HG03139 (cell line): ENCODE measurements around the gene WNT5A.

Experiments
- ATAC-seq: cut with Tn5 transposase; IDR thresholded peaks from one replicate; pipeline ENCODE4 v1.9.1; 2021; ENCODE audit not compliant: unreplicated experiment

Gene WNT5A

DNA sequence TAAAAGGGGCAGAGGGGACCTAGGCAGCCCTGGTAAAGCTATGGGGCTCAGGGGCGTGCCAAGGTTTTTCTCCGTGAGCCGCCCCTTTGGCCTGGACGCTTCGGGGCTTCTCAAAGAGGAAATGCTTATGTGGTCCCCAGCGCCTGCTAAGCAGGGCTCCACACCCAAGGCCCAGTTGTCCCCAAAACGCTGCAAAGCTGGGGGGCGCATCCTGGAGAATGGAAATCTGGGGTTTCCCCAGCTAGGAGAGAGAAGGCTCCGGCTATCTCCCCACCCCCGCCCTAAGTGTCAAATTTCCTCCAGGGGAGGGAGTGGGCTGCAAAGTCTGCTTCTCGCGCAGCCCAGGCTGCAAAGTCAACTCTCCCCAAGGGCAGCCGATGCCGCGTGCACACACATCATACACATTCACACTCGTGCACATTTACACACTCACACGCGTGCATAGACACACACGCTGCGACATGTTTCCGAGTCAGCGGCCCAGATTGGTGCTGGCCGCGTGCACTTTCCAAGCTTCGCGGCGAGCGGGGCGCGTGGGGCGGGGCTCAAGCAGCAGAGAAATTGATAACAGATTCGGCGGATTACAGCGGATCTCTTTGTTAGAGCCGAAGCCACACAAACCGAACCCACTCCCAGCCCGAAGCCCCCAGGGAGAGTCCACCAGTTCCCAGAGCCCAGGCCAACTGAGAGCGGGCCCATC is 4.5 kb downstream of the WNT5A start:
- ATAC-seq = no peak

- no peak for ATAC-seq
Observed at GRCh38 chr3:55481744-55482495, 5.2 kb downstream of the WNT5A start.

GRCh38 chr3:55480911-55481743 is 6.0 kb downstream of the WNT5A start:
- ATAC-seq = no peak

- ATAC-seq = no peak
Observed at GRCh38 chr3:55477306-55478303, 9.5 kb downstream of the WNT5A start.

DNA sequence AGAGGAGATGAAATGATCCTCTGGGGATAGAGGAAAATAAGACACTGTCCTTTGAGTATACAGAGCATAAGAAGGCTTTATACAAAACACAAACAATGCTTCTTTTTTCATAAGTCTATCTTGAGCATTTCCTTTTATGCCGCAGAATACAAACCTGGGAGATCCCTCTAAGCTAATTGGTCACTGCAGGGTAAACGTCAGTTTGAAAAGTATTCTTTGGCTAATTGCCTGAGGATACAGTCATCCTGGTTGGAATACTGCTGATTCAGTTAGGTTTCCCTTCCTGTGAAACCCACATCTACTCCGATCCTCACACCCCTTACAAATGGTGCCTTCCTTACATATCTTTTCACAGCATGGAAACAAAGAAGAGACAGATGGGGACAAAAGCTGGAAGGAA is 10.6 kb downstream of the WNT5A start:
- ATAC-seq = no peak

- no peak for ATAC-seq
Observed at GRCh38 chr3:55474213-55474632, 12.9 kb downstream of the WNT5A start.

DNA sequence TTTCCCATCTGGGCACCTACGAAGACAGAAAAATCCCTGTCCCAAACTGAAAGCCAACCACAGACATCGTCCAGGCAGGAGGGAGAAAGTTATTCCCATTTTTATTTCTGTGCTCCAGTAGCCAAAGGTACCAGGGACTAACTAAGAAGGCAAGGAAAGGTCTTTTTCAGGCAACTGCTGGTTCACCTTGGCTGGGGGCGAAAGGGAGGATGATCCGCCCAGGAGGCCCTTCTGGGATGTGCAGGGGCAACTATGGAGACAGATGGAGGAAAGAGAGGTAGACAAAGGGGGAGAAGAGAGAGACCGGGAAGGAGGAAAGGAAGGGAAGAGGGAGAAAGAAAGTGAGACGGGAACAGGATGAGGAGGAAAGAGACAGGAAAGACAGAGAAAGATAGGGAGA is 13.3 kb downstream of the WNT5A start:
- ATAC-seq = no peak

- no peak for ATAC-seq
Observed at GRCh38 chr3:55471522-55472280, 15.4 kb downstream of the WNT5A start.

GRCh38 chr3:55471084-55471483 is 16.0 kb downstream of the WNT5A start:
- ATAC-seq = no peak

- no peak for ATAC-seq
Observed at GRCh38 chr3:55469957-55470526, 17.1 kb downstream of the WNT5A start.

- ATAC-seq = no peak
Observed at GRCh38 chr3:55468251-55468650, 18.9 kb downstream of the WNT5A start.

DNA sequence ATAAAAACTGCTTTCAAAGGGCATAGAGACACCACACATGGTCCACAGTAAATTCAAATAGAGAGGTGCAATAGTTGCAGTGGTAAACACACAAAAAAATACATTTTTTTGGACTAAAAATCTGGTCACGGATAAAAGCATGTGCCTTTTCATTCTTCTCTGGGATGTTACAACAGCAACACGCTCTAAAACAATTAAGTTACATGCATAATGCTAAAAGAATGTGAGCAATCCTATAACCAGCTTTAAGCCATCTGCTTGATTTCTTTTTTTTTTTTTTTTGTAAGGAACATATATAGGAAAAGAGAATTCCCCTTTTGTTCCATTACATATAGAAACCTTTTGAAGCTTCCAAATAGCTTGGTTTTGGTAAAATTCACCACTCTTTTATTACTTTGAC is 20.0 kb downstream of the WNT5A start:
- no peak for ATAC-seq

DNA sequence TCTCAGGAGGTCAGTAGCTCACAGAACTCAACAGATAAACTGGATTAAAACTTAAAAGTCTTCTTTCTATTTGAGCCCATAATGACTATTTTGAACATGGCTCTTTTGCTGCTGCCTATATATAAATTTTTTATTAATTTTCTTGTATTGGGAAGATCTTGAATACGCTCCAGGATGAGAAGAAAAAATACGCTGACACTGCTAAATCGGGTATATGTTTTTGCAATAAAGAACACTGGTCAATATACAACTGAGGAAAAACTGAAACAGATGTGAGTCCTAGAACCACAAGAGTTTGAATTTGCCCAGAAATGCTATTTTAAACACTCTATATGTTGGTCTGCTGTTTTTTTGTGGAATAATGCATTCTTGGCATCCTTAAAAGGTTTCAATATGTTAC is 20.6 kb downstream of the WNT5A start:
- no peak for ATAC-seq

DNA sequence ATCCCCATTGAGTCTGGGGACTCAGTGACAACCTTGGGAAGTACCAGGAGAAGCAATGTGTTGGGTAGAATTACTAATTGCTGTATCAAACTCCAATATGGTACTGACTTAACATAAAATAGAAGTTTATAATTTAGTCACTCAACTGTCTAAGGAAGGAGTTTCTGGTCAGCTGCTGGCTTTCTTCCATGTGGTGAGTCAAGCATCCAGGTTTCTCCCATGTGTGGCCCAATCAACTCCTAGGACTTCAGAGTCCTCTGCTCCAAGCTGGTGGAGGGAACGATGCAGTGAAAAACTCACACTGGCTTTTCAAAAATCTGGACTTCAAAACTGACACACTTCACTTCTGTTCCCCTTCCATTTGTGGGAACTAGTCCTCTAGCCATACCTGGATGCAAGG is 25.2 kb downstream of the WNT5A start:
- ATAC-seq = no peak

DNA sequence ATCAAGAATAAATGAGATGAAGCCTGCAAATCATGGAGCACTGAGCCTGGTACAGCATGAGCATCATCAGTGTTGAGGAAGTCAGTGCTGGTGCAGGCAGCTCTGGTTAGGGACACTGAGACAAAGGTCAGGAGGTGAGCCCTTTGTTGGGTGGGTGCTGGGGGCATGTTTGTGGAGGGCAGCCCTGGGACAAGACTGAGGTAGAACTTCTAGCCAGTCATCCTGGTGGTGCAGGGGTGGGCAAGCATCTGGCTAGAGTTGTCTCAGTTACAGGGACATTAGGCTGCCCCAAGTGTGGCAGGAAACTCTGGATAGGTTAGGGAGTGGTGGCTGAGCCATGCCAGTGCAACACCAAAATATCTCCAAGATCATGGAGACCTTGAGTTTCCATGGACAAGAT is 27.3 kb downstream of the WNT5A start:
- ATAC-seq = no peak

DNA sequence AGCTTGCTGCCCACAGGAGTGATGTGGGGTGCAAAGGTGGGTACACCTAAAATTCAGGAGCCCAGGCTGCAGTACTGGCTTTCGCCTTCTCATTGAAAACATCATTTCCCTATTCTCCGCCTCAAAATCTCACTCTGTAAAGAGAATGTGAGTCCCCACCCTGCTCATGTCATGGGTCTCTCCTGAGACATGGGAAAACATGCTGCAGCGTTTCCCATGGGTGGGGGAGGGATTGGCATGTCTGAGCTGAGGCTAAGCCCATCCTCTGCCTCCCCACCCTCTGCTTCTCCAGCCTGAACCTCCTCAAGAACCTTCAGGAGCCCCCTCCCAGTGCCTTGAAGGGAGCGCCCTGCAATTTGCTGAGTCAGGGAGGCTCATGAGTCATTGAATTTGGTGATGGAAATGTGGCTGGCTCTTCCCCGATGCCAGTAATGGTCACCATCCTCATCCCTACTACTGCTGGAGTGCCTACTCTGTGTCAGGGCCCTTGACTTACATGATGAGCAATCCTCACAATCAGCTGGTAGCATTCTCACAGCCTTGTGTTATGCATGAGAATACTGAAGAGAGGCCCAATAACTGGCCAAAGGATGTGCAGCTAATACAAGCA is 28.8 kb downstream of the WNT5A start:
- no peak for ATAC-seq

DNA sequence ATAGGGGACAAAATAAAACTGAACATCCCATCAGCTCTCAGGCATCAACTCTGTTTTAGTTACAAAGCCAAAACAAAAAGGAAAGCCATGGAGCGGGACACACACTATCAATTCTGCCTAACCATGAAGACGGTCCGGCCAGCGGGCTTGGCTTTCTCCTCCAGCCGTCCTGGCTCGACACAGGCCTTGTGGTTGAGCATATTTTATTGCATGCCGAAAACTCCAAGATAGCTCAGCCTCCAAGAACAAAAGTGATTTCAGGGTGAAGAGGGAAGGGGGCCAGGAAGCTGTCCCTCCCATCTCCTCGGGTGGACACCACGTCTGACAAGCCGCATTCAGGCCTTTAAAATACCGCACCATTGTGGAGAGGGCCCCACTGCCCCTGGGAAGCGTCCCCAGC is 31.2 kb downstream of the WNT5A start:
- no peak for ATAC-seq

- no peak for ATAC-seq
Observed at GRCh38 chr3:55454611-55455010, 32.5 kb downstream of the WNT5A start.

DNA sequence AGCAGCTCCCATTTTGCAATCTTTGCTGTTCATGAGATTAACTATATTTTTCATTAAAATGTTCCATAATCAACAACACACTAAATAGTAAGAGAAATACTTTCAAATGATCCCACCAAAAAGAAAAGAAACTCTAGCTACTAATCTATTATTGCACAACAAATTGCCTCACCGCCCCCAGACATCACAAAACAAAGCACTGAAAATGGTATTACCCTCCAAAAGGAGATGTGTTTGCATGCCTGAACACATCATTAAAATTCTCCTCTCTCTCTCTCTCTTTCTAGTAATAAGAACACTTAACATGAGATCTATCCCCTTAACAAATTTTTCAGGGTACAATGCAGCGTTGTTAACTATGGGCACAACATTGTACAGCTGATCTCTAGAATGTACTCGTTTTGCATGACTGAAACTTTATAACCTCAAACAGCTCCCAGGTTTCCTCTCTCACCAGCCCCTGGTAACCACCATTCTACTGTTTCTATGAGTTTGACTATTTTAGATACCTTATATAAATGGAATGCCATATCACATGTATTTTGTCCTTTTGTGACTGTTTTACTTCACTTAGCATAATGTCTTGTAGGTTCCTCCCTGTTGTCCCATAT is 33.1 kb downstream of the WNT5A start:
- ATAC-seq = no peak
